ENCODE measurements around the gene KLF2. TPM values are rescaled to one million over a fixed set of nuclear protein-coding genes. Genes with fewer than 3 reads are reported as not detected.

KLF2 gene
- total RNA-seq, 3 donors from 2014 or later: 8.1 to 29.5 (median 23.4) TPM

GRCh38 chr19:16370641-16371391 lies 46.2 kb downstream of the KLF2 start:
- no peak for TF ChIP-seq CTCF (IDR thresholded peaks at IDR 0.05)
- Histone ChIP-seq H3K36me3 (ENCODE audit: low read depth) (no peaks in the 10 kb centered on the region), H3K4me1 (ENCODE audit: low read depth) (peaks cover 26% of the 10 kb centered on the region), H3K4me3 (no peak overlapping the region), H3K9me3 (no peaks in the 10 kb centered on the region)
- DNase-seq (peak in 1 of 3 donors; percentile 67), ATAC-seq (no peak)
- intact Hi-C loops (cut with DNase I, micrococcal nuclease): no loop called here

DNA sequence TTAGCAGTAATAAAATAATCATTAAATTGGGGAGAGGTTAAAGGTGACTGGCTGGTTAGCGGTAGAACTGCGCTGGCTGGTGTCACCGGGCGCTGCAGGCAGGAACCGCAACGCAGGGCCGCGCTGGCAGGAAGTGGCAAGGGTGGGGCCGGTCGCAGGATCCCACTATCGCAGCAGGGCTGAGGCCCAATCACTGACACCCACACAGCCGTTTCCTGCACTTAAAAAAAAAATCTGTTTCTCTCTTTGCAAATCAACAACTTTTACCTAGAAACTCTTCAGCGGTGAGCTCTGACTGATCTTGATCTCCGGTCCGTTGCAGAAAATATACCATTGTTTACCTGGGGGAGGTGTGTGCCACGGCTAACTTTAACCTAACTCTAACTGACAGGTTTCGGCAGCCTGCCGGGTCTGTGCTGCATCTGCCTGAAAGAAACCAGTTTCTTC lies 46.9 kb downstream of the KLF2 start:
- Histone ChIP-seq H3K4me3 (no peak overlapping the region), H3K9me3 (no peaks in the 10 kb centered on the region), H3K36me3 (ENCODE audit: low read depth) (no peaks in the 10 kb centered on the region), H3K4me1 (ENCODE audit: low read depth) (peaks cover 22% of the 10 kb centered on the region)
- no peak for TF ChIP-seq CTCF (IDR thresholded peaks at IDR 0.05)
- peak; percentile 93 for ATAC-seq
- peak; percentile 86 to 95 (median 87) for DNase-seq
- intact Hi-C loops (cut with DNase I, micrococcal nuclease): no loop called here

- peaks cover 22% of the 10 kb centered on the region for H3K4me1 ChIP-seq (ENCODE audit: low read depth)
- peak; percentile 2 for ATAC-seq
- intact Hi-C loops (cut with DNase I, micrococcal nuclease): no loop called here
- TF ChIP-seq CTCF (IDR thresholded peaks at IDR 0.05): no peak
- H3K36me3 ChIP-seq (ENCODE audit: low read depth): no peaks in the 10 kb centered on the region
- DNase-seq: no peak
- H3K9me3 ChIP-seq: no peaks in the 10 kb centered on the region
- H3K4me3 ChIP-seq: no peak overlapping the region
These were observed 47.7 kb downstream of the KLF2 start for GRCh38 chr19:16372065-16372915.

DNA sequence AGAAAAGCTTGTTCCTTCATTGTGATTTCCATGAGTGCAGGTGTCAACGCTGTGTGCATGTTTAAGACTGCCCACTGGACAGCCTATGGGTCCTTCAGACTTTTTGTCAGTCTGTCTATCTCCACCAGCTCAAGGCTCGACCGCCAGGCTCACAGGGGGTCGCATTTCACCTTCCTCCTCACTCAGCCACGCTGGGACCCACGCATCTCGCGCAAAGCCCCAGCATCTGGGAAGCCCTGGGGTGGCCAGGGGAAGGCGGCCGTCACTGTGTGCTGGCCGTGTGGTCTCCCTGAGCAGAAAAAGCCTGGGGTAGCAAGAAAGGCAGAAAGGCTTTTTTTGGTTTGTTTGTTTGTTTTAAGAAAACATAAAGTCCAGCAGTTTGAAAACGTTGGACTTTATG lies 48.5 kb downstream of the KLF2 start:
- no peak for TF ChIP-seq CTCF (IDR thresholded peaks at IDR 0.05)
- Histone ChIP-seq H3K4me1 (ENCODE audit: low read depth) (peaks cover 22% of the 10 kb centered on the region), H3K36me3 (ENCODE audit: low read depth) (no peaks in the 10 kb centered on the region), H3K4me3 (no peak overlapping the region), H3K9me3 (no peaks in the 10 kb centered on the region)
- ATAC-seq: no peak
- DNase-seq: no peak
- intact Hi-C loops (cut with DNase I, micrococcal nuclease): no loop called here

- intact Hi-C loops (cut with DNase I, micrococcal nuclease): no loop called here
- no peak for TF ChIP-seq CTCF (IDR thresholded peaks at IDR 0.05)
- DNase-seq: peak in 1 of 3 donors; percentile 23
- H3K9me3 ChIP-seq: no peaks in the 10 kb centered on the region
- H3K4me3 ChIP-seq: no peak overlapping the region
- ATAC-seq: no peak
- H3K4me1 ChIP-seq (ENCODE audit: low read depth): peaks cover 22% of the 10 kb centered on the region
- H3K36me3 ChIP-seq (ENCODE audit: low read depth): no peaks in the 10 kb centered on the region
These were observed 48.9 kb downstream of the KLF2 start for GRCh38 chr19:16373532-16373931.
